CD4-positive, alpha-beta T cell treated with Interleukin-15 for 4 hours (primary cell): ENCODE data around the gene DHX16.

Source experiments
- DNase-seq: peaks from one replicate; pipeline ENCODE4 v3.0.0-alpha.2; 2020; ENCODE audit warnings: low spot score

The DHX16 gene

DNA sequence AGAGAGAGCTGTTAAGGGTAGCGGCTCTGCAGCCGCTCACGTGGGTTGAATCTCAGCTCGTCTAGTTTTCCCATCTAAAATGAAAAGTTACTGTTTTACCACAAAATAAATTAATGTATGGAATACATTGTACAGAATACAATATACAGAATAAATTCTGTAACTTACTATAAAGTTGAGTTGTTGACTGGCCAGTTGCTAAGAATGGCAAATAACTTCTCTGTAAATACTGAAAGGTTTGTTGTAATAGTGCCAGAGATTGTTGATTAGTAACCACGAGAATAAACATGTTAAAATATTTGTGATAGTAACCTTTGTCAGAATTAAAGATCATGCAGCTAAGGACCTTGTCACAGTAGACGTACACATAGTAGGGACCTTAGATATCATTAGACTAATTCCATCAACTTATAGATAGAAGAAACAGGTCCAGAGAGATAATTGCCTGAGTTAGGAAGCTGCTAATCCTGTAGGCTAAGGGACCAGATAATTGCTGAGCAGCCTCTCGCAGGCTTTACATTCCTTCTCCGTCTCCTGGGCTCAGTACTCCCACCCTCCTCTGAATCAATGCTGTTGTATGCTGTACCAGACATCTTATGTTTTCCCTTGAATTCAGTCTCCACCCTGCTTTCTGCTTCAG, 18.5 kb upstream of the DHX16 start:
- no peak for DNase-seq

- peak; percentile 62 for DNase-seq
Observed at GRCh38 chr6:30690403-30691207, 17.8 kb upstream of the DHX16 start, which contains the start of gene NRM. NRM (minus strand) TSS chr6:30690984; CDS start chr6:30690974, 10 bp downstream.

DNA sequence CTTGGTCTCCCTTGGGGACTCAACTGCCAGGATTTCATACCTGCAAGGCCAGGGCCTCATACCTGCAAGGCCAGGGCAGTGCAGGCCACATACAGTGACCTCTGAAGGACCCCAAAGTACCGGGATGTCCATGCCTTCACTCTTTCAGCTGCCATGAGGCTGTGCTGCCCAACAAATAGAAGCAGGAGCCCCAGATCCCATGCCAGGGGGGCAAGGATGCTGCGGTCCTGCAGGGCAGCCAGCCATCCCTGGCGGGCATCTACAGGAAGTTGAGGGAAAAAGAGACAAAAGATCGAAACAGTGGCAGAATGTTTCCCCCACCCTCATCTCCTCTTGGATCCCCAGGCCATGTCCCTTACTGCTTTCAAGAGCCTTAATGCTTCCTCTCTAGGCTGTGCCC, 17.2 kb upstream of the DHX16 start:
- no peak for DNase-seq

GRCh38 chr6:30689022-30689865, 16.4 kb upstream of the DHX16 start:
- no peak for DNase-seq

GRCh38 chr6:30688569-30688968, 15.8 kb upstream of the DHX16 start:
- DNase-seq: no peak

DNA sequence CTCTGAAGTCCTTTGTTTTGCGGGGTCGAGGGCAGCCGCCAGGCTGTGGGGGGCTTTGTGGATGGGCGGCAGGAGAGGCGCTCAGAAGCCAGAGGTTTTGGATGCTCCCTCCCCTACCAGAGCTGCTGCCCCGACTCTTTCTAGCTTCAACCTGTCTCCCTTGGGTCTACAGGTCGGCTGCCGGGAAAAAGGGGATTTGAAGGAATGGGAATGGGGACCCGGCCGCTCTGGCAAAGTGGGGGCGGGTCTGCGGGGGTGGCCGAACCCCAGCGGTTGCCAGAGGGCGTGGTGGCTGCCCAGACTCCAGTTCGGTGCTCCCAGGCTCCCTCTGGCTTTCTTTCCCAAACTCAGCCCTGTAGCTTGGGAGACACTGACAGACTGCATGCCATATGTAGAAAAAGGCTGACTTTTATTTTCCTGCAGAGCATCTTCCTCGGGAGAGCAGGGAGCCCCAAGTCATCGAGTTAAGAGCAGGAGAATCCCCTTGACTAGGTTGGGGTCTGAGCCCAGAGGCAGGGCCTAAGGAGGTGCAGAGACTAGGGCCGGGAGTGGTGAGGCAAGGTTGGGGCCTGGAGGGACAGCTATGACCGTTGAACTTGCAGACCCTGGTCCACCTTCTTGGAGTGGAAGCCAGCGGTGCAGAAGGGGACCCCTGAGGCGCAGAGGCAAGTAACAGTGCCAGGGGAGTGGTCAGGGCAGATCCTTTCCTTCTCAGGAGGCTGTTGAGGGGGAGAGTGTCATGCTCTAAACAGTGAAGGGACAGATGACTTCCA, 15.0 kb upstream of the DHX16 start:
- no peak for DNase-seq

GRCh38 chr6:30686908-30687658, 14.3 kb upstream of the DHX16 start:
- peak; percentile 78 for DNase-seq

DNA sequence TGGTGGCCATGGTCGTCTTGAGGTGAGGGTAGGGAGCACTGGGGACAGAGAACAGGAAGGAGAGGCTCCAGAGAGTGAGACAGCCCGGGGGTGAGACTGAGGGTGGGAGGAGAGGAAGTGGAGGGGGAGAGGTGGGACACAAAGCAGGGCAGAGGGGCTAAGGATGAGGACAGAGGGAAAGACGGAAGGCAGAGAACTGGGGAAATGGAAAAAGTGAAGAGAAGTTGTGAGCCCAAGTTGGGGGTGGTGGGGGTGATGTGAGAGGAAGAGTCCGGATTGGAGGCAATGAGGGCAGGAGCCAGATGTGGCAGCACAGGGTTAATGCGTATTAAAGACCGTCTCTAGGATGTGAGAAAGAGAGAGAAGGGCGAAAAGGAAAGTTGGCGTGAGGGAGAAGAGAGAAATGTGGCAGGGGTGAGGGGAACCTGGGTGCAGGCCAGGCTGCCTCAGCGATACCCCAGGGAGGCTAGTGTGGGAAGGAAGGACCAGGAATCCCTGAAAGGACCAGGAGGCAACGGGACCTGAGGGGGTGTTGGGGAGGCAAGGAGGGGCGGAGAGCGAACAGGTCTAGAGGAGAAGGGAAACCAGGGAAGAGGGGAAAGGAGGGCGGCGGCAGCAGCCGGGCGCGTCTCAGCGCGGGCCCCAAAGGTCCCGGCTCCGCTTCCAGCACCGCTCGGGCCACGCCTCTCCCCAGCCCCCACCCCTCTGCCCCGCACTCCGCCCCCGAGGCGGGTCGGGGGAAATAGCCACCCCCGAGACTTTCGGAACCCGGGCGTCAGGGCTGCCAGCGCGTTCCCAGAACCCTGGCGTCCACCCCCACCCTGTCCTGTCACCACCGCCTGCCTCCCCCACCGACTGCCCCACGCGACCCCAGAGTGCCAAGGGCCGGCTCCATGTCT, 13.5 kb upstream of the DHX16 start, which contains the start of gene PPP1R18:
Gene PPP1R18 (minus strand): TSS at position 637 of the 899 bp plus-strand sequence. CDS start 627 bp downstream, at position 10.
- peak; percentile 84 for DNase-seq

GRCh38 chr6:30685157-30686008, 12.6 kb upstream of the DHX16 start:
- peak; percentile 26 for DNase-seq

DNA sequence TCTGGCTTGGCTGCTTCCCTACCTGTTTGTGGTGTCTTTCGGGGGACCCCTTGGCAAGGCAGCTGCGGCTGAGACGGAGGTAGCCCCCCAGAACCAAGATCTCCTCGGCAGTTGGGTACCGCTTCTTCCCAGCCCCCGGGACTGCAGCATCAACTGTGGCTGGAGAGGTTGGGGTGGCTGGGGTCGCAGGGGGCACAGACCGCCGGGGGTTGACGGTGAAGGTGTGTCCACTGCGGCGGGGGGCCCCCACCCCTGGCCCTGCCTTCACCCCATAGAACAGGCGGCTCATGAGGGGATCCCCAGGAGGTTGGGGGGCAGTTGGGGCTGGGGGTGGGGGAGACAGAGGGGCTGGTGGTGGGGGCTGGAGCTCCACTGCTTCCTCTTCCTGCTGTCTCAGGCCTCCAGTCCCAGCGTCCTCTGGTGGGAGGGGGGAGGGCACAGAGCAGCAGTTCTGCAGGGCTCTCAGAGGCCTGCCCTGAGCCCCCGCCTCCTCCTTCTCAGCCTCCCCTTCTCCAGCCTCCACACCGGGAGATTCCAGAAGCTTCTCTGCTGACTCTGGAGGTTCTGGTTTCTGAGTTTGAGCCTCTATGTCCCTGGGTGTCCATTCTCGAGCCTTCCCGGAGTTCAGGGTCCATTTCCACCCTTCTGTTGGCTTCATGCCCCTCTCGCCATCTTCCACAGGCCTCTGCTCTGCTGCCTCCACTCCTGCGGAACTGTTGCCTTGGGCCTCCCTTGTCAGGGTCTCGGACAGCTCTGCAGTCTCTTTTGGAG, 11.8 kb upstream of the DHX16 start:
- DNase-seq: peak; percentile 60

- DNase-seq: no peak
Observed at GRCh38 chr6:30683980-30684338, 11.2 kb upstream of the DHX16 start.

DNA sequence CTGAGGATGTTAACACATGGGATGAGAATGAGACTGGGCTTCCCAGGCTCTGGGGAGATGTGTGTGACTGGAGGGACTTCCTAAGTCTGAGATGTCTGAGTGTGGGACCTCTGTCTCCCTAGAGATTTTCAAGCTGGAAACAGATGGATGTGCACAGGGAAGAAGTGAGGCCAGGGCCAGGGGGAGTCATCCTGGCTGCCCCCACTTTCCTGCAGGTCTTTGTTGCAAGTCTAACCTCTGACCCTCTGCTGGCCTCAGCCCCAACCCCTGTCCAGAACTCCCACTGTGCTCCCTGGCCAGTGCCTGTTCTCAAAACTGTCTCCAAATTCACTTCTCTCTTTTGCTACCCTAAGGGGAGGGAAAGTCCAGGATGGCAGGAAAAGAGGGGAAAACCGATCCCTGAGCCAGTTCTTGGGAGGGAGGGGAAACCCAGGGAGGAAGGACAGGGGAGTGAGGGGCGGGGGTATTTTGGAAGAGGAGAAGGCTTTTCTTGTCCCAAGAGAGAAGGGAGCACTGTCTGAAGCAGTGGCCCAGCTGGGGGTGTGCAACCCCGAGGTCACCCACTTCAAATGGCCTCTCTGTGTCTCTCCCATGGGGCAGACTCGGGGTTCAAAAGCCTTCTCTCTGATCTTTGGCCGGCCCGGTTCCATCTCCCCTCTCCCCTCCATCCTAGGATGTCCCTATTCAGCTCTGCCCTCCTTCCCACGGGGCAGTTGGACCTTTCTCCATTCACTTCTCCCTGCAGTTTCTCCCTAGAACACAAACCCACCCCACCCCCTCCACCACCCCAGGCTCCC, 10.6 kb upstream of the DHX16 start:
- DNase-seq: no peak

DNA sequence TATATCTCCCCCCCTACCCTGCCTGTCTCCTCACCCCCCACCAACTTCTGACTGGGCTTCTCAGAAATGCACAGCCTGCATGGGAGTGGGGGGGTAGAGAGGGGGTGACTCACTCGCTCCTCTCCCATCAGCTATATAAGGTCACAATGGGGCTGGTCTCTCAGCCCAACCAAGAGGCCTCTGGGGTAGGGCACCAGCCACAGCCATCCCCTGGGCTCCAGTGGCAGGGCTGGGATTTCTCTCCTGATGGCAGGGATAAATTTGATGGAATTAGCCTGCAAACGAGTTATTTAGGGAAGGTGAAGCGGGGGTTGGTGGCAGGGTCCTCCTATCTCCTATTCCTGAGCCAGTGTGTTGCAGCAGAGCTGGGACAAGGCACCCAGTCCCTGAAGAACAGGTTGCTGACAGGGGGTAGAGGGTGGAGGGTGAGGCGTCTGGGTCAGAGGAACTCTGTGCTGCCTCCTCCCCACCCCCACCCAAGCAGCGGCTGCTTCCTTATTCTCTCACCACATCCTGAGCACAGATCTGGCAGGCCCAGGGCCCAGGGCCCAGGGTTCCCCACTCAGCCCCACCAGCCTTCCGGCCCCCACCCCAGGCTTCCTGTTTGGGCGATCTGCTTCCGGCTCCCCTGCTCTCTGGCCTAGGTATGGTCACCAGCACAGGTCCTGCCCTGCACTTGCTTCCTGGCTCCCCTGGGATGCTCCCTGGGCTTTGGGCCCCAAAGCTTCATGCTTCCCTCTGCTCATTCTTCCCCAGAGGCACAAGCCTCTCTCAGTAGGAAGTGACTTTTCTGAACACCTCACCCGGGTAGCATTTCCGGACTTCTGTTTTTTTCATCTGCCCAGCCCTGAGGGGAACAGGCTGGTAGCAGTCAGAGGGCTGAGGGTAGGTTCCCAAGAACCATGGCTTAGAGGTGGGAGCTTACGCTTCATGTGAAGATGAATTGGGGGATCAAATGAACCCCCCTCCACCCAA, 9.6 kb upstream of the DHX16 start:
- peak; percentile 95 for DNase-seq

GRCh38 chr6:30681766-30682142, 8.9 kb upstream of the DHX16 start:
- no peak for DNase-seq

DNA sequence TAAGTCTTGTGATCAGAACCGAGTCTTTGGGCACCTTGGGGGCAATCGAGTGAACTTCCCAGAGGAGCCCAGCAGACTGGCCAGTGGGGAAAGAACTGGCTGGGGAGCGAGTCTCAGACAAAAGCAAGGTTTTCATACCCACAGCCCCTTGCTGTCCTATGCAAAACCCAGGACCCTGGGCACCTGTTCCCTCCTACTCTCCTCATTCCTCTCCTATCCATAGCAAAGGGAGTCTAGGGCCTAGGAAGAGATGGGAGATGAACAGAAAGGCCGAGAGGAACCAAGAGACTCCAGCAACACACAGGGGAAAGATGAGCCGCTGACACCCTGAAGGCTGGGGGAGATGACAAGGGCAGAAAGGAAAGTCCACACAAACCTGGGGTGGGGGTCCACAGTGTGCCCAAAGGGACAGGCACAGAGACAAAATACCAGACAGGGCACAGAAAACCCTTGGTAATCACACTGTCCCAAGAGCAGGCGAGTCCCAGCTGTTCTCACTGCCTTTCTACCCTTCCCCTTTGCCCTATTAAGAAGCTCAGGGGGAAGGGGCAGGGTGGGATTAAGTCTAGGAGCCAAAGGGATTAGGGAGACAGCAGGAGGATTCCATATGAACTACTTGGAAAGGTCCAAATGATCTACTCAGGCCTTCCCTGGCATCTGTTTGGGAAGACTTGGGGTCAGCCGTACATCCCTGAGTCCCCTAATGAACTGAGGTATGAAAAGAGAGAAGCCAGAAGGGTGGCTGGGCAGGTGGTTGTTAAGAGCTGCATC, 7.1 kb upstream of the DHX16 start:
- no peak for DNase-seq
